KMS-11 (cell line): ENCODE data around the gene PDGFA.

Source experiments
- H2AFZ ChIP-seq: fragments of 200-600 bp; sonication (generic); 2 replicates; pipeline ENCODE4 v1.6.1; 2016; ENCODE audit warnings: antibody characterized with exemption, mixed run types, low read depth
- H3K27ac ChIP-seq: fragments of 200-600 bp; sonication (generic); 2 replicates; pipeline ENCODE4 v1.6.1; 2016; ENCODE audit warnings: mild to moderate bottlenecking, mixed run types
- H3K27me3 ChIP-seq: fragments of 200-600 bp; sonication (generic); 2 replicates; pipeline ENCODE4 v1.6.1; 2017; ENCODE audit warnings: mild to moderate bottlenecking, low read depth, mixed run types, moderate library complexity; ENCODE audit not compliant: insufficient read depth
- H3K36me3 ChIP-seq: fragments of 200-600 bp; sonication (generic); 2 replicates; pipeline ENCODE4 v1.6.1; 2017; ENCODE audit warnings: mild to moderate bottlenecking, mixed run types; ENCODE audit not compliant: insufficient read depth
- H3K4me1 ChIP-seq: fragments of 200-600 bp; sonication (generic); 2 replicates; pipeline ENCODE4 v1.6.1; 2016; ENCODE audit warnings: mild to moderate bottlenecking, low read depth, mixed run types; ENCODE audit not compliant: poor library complexity, severe bottlenecking
- H3K4me2 ChIP-seq: fragments of 200-600 bp; sonication (generic); 2 replicates; pipeline ENCODE4 v1.7.0; 2016; ENCODE audit warnings: mild to moderate bottlenecking, mixed run types
- H3K4me3 ChIP-seq: fragments of 200-600 bp; sonication (generic); IDR thresholded peaks from 2 replicates; pipeline ENCODE4 v1.6.1; 2017; ENCODE audit warnings: low read depth, low read length, mixed read lengths; ENCODE audit not compliant: insufficient read depth
- H3K79me2 ChIP-seq: fragments of 200-600 bp; sonication (generic); 2 replicates; pipeline ENCODE4 v1.6.1; 2016; ENCODE audit warnings: low read depth, mixed run types; ENCODE audit not compliant: insufficient read depth
- H3K9ac ChIP-seq: fragments of 200-600 bp; sonication (generic); 2 replicates; pipeline ENCODE4 v1.6.1; 2016; ENCODE audit warnings: mild to moderate bottlenecking, mixed run types
- H4K20me1 ChIP-seq: fragments of 200-600 bp; sonication (generic); 2 replicates; pipeline ENCODE4 v1.6.1; 2016; ENCODE audit warnings: mild to moderate bottlenecking, mixed run types; ENCODE audit not compliant: insufficient read depth
- CTCF ChIP-seq: fragments of 200-600 bp; sonication (generic); conservative IDR thresholded peaks from 2 replicates; pipeline ENCODE4 v1.6.1; 2017; ENCODE audit warnings: low read depth, mild to moderate bottlenecking, antibody characterized with exemption, low read length, moderate library complexity, mixed read lengths

Gene PDGFA

GRCh38 chr7:449324-450019, 70.2 kb downstream of the PDGFA start:
- Histone ChIP-seq H3K79me2 (no peaks in the 10 kb centered on the region), H3K4me3 (no peak overlapping the region), H3K4me1 (no peaks in the 10 kb centered on the region), H3K9ac (no peak overlapping the region), H3K27ac (no peak overlapping the region), H4K20me1 (no peaks in the 10 kb centered on the region), H3K27me3 (peaks cover 39% of the 10 kb centered on the region), H3K4me2 (no peak overlapping the region), H2AFZ (no peak overlapping the region), H3K36me3 (no peaks in the 10 kb centered on the region)
- no peak for TF ChIP-seq CTCF

GRCh38 chr7:447523-447922, 72.1 kb downstream of the PDGFA start:
- Histone ChIP-seq H2AFZ (no peak overlapping the region), H3K4me1 (no peaks in the 10 kb centered on the region), H3K4me2 (no peak overlapping the region), H3K36me3 (no peaks in the 10 kb centered on the region), H3K4me3 (no peak overlapping the region), H3K79me2 (no peaks in the 10 kb centered on the region), H4K20me1 (no peaks in the 10 kb centered on the region), H3K9ac (no peak overlapping the region), H3K27me3 (peaks cover 39% of the 10 kb centered on the region), H3K27ac (no peak overlapping the region)
- no peak for TF ChIP-seq CTCF
